Sigmoid colon (tissue), 7 donors: ENCODE results near the gene B3GALT4. TPM values are rescaled to one million over a fixed set of nuclear protein-coding genes. Genes with fewer than 3 reads are reported as not detected.
A peak's percentile ranks its signal among the peaks of the same experiment; 100 is the strongest.

Source experiments
- DNase-seq: peaks from one replicate; pipeline ENCODE4 v3.0.0-alpha.2; 2019
- H3K27ac ChIP-seq, 4 donors: fragments of 200-600 bp; sonication (generic); one replicate each; pipeline ENCODE4 v1.5.1; 2016 to 2019; ENCODE audit warnings: mild to moderate bottlenecking in 1 of 4
- H3K27me3 ChIP-seq, 3 donors: fragments of 200-600 bp; sonication (generic); one replicate each; pipeline ENCODE4 v1.5.1; 2019; ENCODE audit warnings: mild to moderate bottlenecking in 1 of 3
- H3K36me3 ChIP-seq, 4 donors: fragments of 200-600 bp; sonication (generic); one replicate each; pipeline ENCODE4 v1.5.1; 2016 to 2019
- H3K4me1 ChIP-seq, 4 donors: fragments of 200-600 bp; sonication (generic); one replicate each; pipeline ENCODE4 v1.5.1; 2017 to 2019
- H3K4me3 ChIP-seq, 4 donors: fragments of 200-600 bp; sonication (generic); one replicate each; pipeline ENCODE4 v1.5.1; 2017 to 2019; ENCODE audit warnings: mild to moderate bottlenecking in 2 of 4, moderate library complexity in 1 of 4
- H3K9me3 ChIP-seq, 4 donors: fragments of 200-600 bp in 3 of 4; sonication (generic) in 3 of 4; one replicate each; pipeline versions ENCODE4 v1.5.1 to v1.6.1; 2013 to 2019
- CTCF ChIP-seq, 4 experiments: fragments of 450-650 bp in 3 of 4; fragments of 200-600 bp in 1 of 4; IDR thresholded peaks; one replicate each; pipeline ENCODE4 v1.5.1; 2016 to 2019; ENCODE audit warnings: antibody characterized with exemption in 4 of 4, mild to moderate bottlenecking in 3 of 4, moderate library complexity in 2 of 4
- EP300 ChIP-seq, 4 donors: sonication (generic); formaldehyde crosslinking; IDR thresholded peaks; one replicate each; pipeline ENCODE4 v1.6.1; 2017; ENCODE audit warnings: antibody characterized with exemption in 4 of 4
- POLR2A ChIP-seq, 2 donors: fragments of 450-650 bp; IDR thresholded peaks; one replicate each; pipeline ENCODE4 v1.6.1; 2016; ENCODE audit warnings: antibody characterized with exemption in 2 of 2, mild to moderate bottlenecking in 2 of 2, moderate library complexity in 2 of 2
- POLR2AphosphoS5 ChIP-seq, 4 donors: sonication (generic); formaldehyde crosslinking; IDR thresholded peaks; one replicate each; pipeline ENCODE4 v1.6.1; 2017; ENCODE audit warnings: antibody characterized with exemption in 4 of 4
- WGBS, 2 donors: extraction: QIAGEN DNeasy Blood & Tissue Kit; methylation state at CpG; one replicate each; pipeline ENCODE4 v1.1.7; 2013; 5-methylcytosine and 5-hydroxymethylcytosine counted together
- intact Hi-C: fragments of 100-400 bp; cut with DNase I; formaldehyde crosslinking; loops from one replicate; pipeline ENCODE4 v1.15.1; 2023
- polyA plus RNA-seq, 3 donors: library from polyadenylated mRNA; stranded (reverse); fragments of 200-250 nt; gene quantifications; one replicate each; pipeline ENCODE4 v1.2.3, GENCODE V29; 2013
- total RNA-seq, 4 donors: library from RNA; depleted of rRNA; stranded (reverse); fragments of >200 nt; gene quantifications; one replicate each; pipeline ENCODE4 v1.1.0, GENCODE V29; 2016
- donor health status: healthy with polysubstance abuse.
- donor health status: Bipolar disorder and iron deficiency.
- donor health status: healthy.

Gene B3GALT4
- total and polyA plus RNA-seq, 7 donors: 7.2 to 23.6 (median 19.2) TPM

GRCh38 chr6:33298773-33299236, 21.9 kb downstream of the B3GALT4 start, which contains the start of gene RGL2:
Gene RGL2, minus strand, starts transcription at chr6:33298942. Its CDS starts 332 bp downstream, at chr6:33298610.
- Histone ChIP-seq H3K4me1 (peaks cover 0 to 37% (median 24%) of the 10 kb centered on the region in 4 donors), H3K9me3 (no peaks in the 10 kb centered on the region), H3K36me3 (peaks cover 10 to 58% (median 30%) of the 10 kb centered on the region in 4 donors), H3K4me3 (peak within 1 kb of the TSS; percentile 62 to 93 (median 84)), H3K27me3 (no peaks in the 10 kb centered on the region), H3K27ac (peak within 1 kb of the TSS; percentile 95 to 98 (median 97))
- peak; percentile 94 for DNase-seq
- intact Hi-C loops: loop anchor here (1.0 to 5.0 kb wide), 3 partner anchors 15 to 128 kb away; partner anchors contain the start of genes B3GALT4 and TAPBP
- TF ChIP-seq POLR2AphosphoS5 (IDR thresholded peaks at IDR 0.05): peak in 1 of 4 donors; percentile 6
- no peak for TF ChIP-seq EP300 (IDR thresholded peaks at IDR 0.05)
- no peak for TF ChIP-seq CTCF (IDR thresholded peaks at IDR 0.05)
- no peak for TF ChIP-seq POLR2A (IDR thresholded peaks at IDR 0.05)
- 0 to 1% methylated on average over 34 of the region's 34 CpGs for WGBS, 2 donors

GRCh38 chr6:33299237-33299944, 22.5 kb downstream of the B3GALT4 start:
- Histone ChIP-seq H3K27me3 (no peaks in the 10 kb centered on the region), H3K4me1 (peaks cover 0 to 37% (median 24%) of the 10 kb centered on the region in 4 donors), H3K36me3 (peaks cover 10 to 59% (median 33%) of the 10 kb centered on the region in 4 donors), H3K9me3 (no peaks in the 10 kb centered on the region), H3K27ac (peak overlapping the region; percentile 95 to 98 (median 97)), H3K4me3 (peak overlapping the region; percentile 62 to 93 (median 84))
- intact Hi-C loops: loop anchor here (1.0 to 5.0 kb wide), 3 partner anchors 15 to 128 kb away; partner anchors contain the start of genes B3GALT4 and TAPBP
- WGBS, 2 donors: 0% methylated on average over 54 of the region's 54 CpGs
- peak; percentile 96 for DNase-seq
- peak; percentile 78 to 93 (median 90) for TF ChIP-seq POLR2AphosphoS5 (IDR thresholded peaks at IDR 0.05)
- TF ChIP-seq EP300 (IDR thresholded peaks at IDR 0.05): peak in 1 of 4 donors; percentile 21
- peak; percentile 39 to 79 (median 72) for TF ChIP-seq CTCF (IDR thresholded peaks at IDR 0.05)
- peak; percentile 69 to 80 for TF ChIP-seq POLR2A (IDR thresholded peaks at IDR 0.05)

GRCh38 chr6:33301877-33302276, 25.0 kb downstream of the B3GALT4 start:
- H3K4me3 ChIP-seq: no peak overlapping the region
- intact Hi-C loops: no loop called here
- peaks cover 0 to 35% (median 23%) of the 10 kb centered on the region in 4 donors for H3K4me1 ChIP-seq
- no peaks in the 10 kb centered on the region for H3K9me3 ChIP-seq
- no peak for TF ChIP-seq POLR2AphosphoS5 (IDR thresholded peaks at IDR 0.05)
- no peak for TF ChIP-seq CTCF (IDR thresholded peaks at IDR 0.05)
- no peak for TF ChIP-seq EP300 (IDR thresholded peaks at IDR 0.05)
- TF ChIP-seq POLR2A (IDR thresholded peaks at IDR 0.05): no peak
- H3K27ac ChIP-seq: no peak overlapping the region
- WGBS, 2 donors: 92 to 94% methylated on average over 3 of the region's 3 CpGs
- no peaks in the 10 kb centered on the region for H3K27me3 ChIP-seq
- no peak for DNase-seq
- H3K36me3 ChIP-seq: peaks cover 0 to 46% (median 23%) of the 10 kb centered on the region in 4 donors

- WGBS, 2 donors: 93 to 94% methylated on average over 16 of the region's 16 CpGs
- Histone ChIP-seq H3K27me3 (no peaks in the 10 kb centered on the region), H3K27ac (no peak overlapping the region), H3K36me3 (peaks cover 0 to 51% (median 23%) of the 10 kb centered on the region in 4 donors), H3K4me3 (no peak overlapping the region), H3K9me3 (no peaks in the 10 kb centered on the region), H3K4me1 (peaks cover 0 to 19% (median 13%) of the 10 kb centered on the region in 4 donors)
- TF ChIP-seq POLR2A (IDR thresholded peaks at IDR 0.05) (no peak), POLR2AphosphoS5 (IDR thresholded peaks at IDR 0.05) (no peak), EP300 (IDR thresholded peaks at IDR 0.05) (no peak), CTCF (IDR thresholded peaks at IDR 0.05) (no peak)
- no peak for DNase-seq
- intact Hi-C loops: no loop called here
These were observed 27.3 kb downstream of the B3GALT4 start for GRCh38 chr6:33304216-33304615.
